ENCODE data around the gene MROH7.
A peak's percentile ranks its signal among the peaks of the same experiment; 100 is the strongest.

Gene MROH7

GRCh38 chr1:54738244-54738643, 96.7 kb downstream of the MROH7 start:
- no peak for DNase-seq (ENCODE audit: low read depth, low spot score)

- DNase-seq (ENCODE audit: low read depth, low spot score), result no peak
These were observed 99.9 kb downstream of the MROH7 start for GRCh38 chr1:54741531-54741930.

- DNase-seq (ENCODE audit: low read depth, low spot score), result no peak
These were observed 100.7 kb downstream of the MROH7 start for GRCh38 chr1:54742282-54742681.

- DNase-seq (ENCODE audit: low read depth, low spot score), result peak; percentile 35
These were observed 102.0 kb downstream of the MROH7 start for GRCh38 chr1:54743416-54744226.

- DNase-seq (ENCODE audit: low read depth, low spot score), result no peak
These were observed 103.1 kb downstream of the MROH7 start for GRCh38 chr1:54744696-54745095.

- DNase-seq (ENCODE audit: low read depth, low spot score), result no peak
These were observed 103.7 kb downstream of the MROH7 start for GRCh38 chr1:54745274-54745673.

GRCh38 chr1:54745864-54746263, 104.3 kb downstream of the MROH7 start:
- no peak for DNase-seq (ENCODE audit: low read depth, low spot score)

GRCh38 chr1:54748094-54748835, 106.7 kb downstream of the MROH7 start:
- no peak for DNase-seq (ENCODE audit: low read depth, low spot score)

GRCh38 chr1:54750596-54750995, 109.0 kb downstream of the MROH7 start:
- no peak for DNase-seq (ENCODE audit: low read depth, low spot score)

- no peak for DNase-seq (ENCODE audit: low read depth, low spot score)
These were observed 109.8 kb downstream of the MROH7 start for GRCh38 chr1:54751426-54751825.

- no peak for DNase-seq (ENCODE audit: low read depth, low spot score)
These were observed 112.5 kb downstream of the MROH7 start for GRCh38 chr1:54754045-54754444.

- no peak for DNase-seq (ENCODE audit: low read depth, low spot score)
These were observed 113.1 kb downstream of the MROH7 start for GRCh38 chr1:54754486-54755285.

GRCh38 chr1:54757833-54758232, 116.2 kb downstream of the MROH7 start:
- no peak for DNase-seq (ENCODE audit: low read depth, low spot score)

- no peak for DNase-seq (ENCODE audit: low read depth, low spot score)
These were observed 117.2 kb downstream of the MROH7 start for GRCh38 chr1:54758678-54759348.
